MM.1S (cell line): ENCODE data around the gene IER2.

Experiments
- DNase-seq: peaks from one replicate; pipeline ENCODE4 v3.0.0-alpha.2; 2015
- H2AFZ ChIP-seq: fragments of 300-600 bp; sonication (generic); 2 replicates; pipeline ENCODE4 v1.6.0; 2016; ENCODE audit warnings: antibody characterized with exemption, low read length
- H3F3A ChIP-seq: fragments of 300-600 bp; sonication (generic); 2 replicates; pipeline ENCODE4 v1.6.1; 2016; ENCODE audit warnings: mild to moderate bottlenecking, antibody characterized with exemption, low read length, moderate library complexity, mixed read lengths; ENCODE audit not compliant: insufficient read depth
- H3K27ac ChIP-seq: fragments of 300-600 bp; sonication (generic); 2 replicates; pipeline ENCODE4 v1.5.1; 2016; ENCODE audit warnings: mild to moderate bottlenecking, low read length
- H3K27me3 ChIP-seq: fragments of 300-600 bp; sonication (generic); replicated peaks from 2 replicates; pipeline ENCODE4 v1.6.0; 2016; ENCODE audit warnings: low read length; ENCODE audit not compliant: insufficient read depth
- H3K36me3 ChIP-seq: fragments of 300-600 bp; sonication (generic); replicated peaks from 2 replicates; pipeline ENCODE4 v1.6.1; 2016; ENCODE audit warnings: mild to moderate bottlenecking, low read length, mixed read lengths; ENCODE audit not compliant: insufficient read depth
- H3K4me1 ChIP-seq: fragments of 300-600 bp; sonication (generic); 2 replicates; pipeline ENCODE4 v1.6.1; 2016; ENCODE audit warnings: low read length, mixed read lengths
- H3K4me2 ChIP-seq: fragments of 300-600 bp; sonication (generic); 2 replicates; pipeline ENCODE4 v1.6.0; 2016; ENCODE audit warnings: low read depth, low read length
- H3K4me3 ChIP-seq: fragments of 300-600 bp; sonication (generic); 2 replicates; pipeline ENCODE4 v1.5.1; 2016; ENCODE audit warnings: low read length, mixed read lengths
- H3K79me2 ChIP-seq: fragments of 300-600 bp; sonication (generic); 2 replicates; pipeline ENCODE4 v1.6.1; 2016; ENCODE audit warnings: mixed run types, low read length, mixed read lengths
- H3K9ac ChIP-seq: fragments of 300-600 bp; sonication (generic); 2 replicates; pipeline ENCODE4 v1.6.1; 2016; ENCODE audit warnings: low read length, mixed read lengths
- H3K9me2 ChIP-seq: fragments of 300-600 bp; sonication (generic); replicated peaks from 2 replicates; pipeline ENCODE4 v1.6.1; 2016; ENCODE audit warnings: mild to moderate bottlenecking, low read length, mixed read lengths; ENCODE audit not compliant: insufficient read depth
- H3K9me3 ChIP-seq: fragments of 300-600 bp; sonication (generic); replicated peaks from 2 replicates; pipeline ENCODE4 v1.6.1; 2016; ENCODE audit warnings: mild to moderate bottlenecking, low read length, mixed read lengths; ENCODE audit not compliant: insufficient read depth
- H4K20me1 ChIP-seq: fragments of 300-600 bp; sonication (generic); 2 replicates; pipeline ENCODE4 v1.6.1; 2016; ENCODE audit warnings: mild to moderate bottlenecking, low read length, moderate library complexity, mixed read lengths; ENCODE audit not compliant: insufficient read depth
- CTCF ChIP-seq: fragments of 300-600 bp; sonication (generic); IDR thresholded peaks from 2 replicates; pipeline ENCODE4 v1.5.1; 2016; ENCODE audit warnings: antibody characterized with exemption, low read length, mixed read lengths
- EZH2 ChIP-seq: fragments of 300-600 bp; sonication (generic); optimal IDR thresholded peaks from 2 replicates; pipeline ENCODE3; 2017; ENCODE audit warnings: low read depth, mild to moderate bottlenecking, antibody characterized with exemption, low read length, mixed read lengths
- EZH2phosphoT487 ChIP-seq: fragments of 300-600 bp; sonication (generic); IDR thresholded peaks from 2 replicates; pipeline ENCODE4 v1.6.1; 2018; ENCODE audit warnings: antibody characterized with exemption, low read length

IER2 gene

GRCh38 chr19:13120817-13121216 lies 29.4 kb upstream of the IER2 start:
- H3K9ac ChIP-seq = no peak overlapping the region
- H3K4me2 ChIP-seq = no peak overlapping the region

GRCh38 chr19:13121551-13122274 lies 28.5 kb upstream of the IER2 start:
- Histone ChIP-seq H3K27ac (no peak overlapping the region), H3K9me3 (no peaks in the 10 kb centered on the region), H3K79me2 (peaks cover 70% of the 10 kb centered on the region), H3K9me2 (no peaks in the 10 kb centered on the region), H3K4me3 (no peak overlapping the region), H3K4me1 (peaks cover 7% of the 10 kb centered on the region), H3K36me3 (no peaks in the 10 kb centered on the region), H3K27me3 (no peaks in the 10 kb centered on the region), H4K20me1 (peaks cover 17% of the 10 kb centered on the region), H3K9ac (no peak overlapping the region), H2AFZ (no peak overlapping the region), H3K4me2 (no peak overlapping the region), H3F3A (peaks cover 5% of the 10 kb centered on the region)
- TF ChIP-seq EZH2 (no peak), EZH2phosphoT487 (no peak), CTCF (no peak)
- DNase-seq = no peak

More at GRCh38 chr19:13120817-13121216, 29.4 kb upstream of the IER2 start:
- Histone ChIP-seq H3K4me1 (peaks cover 7% of the 10 kb centered on the region), H2AFZ (no peak overlapping the region), H3K36me3 (no peaks in the 10 kb centered on the region), H3K27ac (no peak overlapping the region), H3K4me3 (no peak overlapping the region), H3K27me3 (no peaks in the 10 kb centered on the region), H3K9me3 (no peaks in the 10 kb centered on the region), H3K79me2 (peaks cover 71% of the 10 kb centered on the region), H4K20me1 (peaks cover 17% of the 10 kb centered on the region), H3K9me2 (no peaks in the 10 kb centered on the region), H3F3A (peaks cover 12% of the 10 kb centered on the region)
- DNase-seq = no peak
- no peak for TF ChIP-seq CTCF
- TF ChIP-seq EZH2phosphoT487 = no peak
- no peak for TF ChIP-seq EZH2

GRCh38 chr19:13122275-13122878 lies 27.8 kb upstream of the IER2 start:
- H3K4me2 ChIP-seq = no peak overlapping the region
- no peaks in the 10 kb centered on the region for H3K9me3 ChIP-seq
- no peak overlapping the region for H2AFZ ChIP-seq
- H4K20me1 ChIP-seq = peaks cover 17% of the 10 kb centered on the region
- H3K36me3 ChIP-seq = no peaks in the 10 kb centered on the region
- no peak for TF ChIP-seq EZH2phosphoT487
- TF ChIP-seq EZH2 = no peak
- TF ChIP-seq CTCF = no peak
- peaks cover 74% of the 10 kb centered on the region for H3K79me2 ChIP-seq
- no peak for DNase-seq
- no peak overlapping the region for H3K9ac ChIP-seq
- H3K4me3 ChIP-seq = no peak overlapping the region
- no peaks in the 10 kb centered on the region for H3F3A ChIP-seq
- peaks cover 7% of the 10 kb centered on the region for H3K4me1 ChIP-seq
- H3K9me2 ChIP-seq = no peaks in the 10 kb centered on the region
- no peaks in the 10 kb centered on the region for H3K27me3 ChIP-seq
- no peak overlapping the region for H3K27ac ChIP-seq
